ENCODE results near the gene RPS19.
"Not testable (repeated sequence)": the region's sequence is repeated elsewhere in the genome, so short reads cannot be mapped to it uniquely, and the experiment has no call there.

RPS19 gene

DNA sequence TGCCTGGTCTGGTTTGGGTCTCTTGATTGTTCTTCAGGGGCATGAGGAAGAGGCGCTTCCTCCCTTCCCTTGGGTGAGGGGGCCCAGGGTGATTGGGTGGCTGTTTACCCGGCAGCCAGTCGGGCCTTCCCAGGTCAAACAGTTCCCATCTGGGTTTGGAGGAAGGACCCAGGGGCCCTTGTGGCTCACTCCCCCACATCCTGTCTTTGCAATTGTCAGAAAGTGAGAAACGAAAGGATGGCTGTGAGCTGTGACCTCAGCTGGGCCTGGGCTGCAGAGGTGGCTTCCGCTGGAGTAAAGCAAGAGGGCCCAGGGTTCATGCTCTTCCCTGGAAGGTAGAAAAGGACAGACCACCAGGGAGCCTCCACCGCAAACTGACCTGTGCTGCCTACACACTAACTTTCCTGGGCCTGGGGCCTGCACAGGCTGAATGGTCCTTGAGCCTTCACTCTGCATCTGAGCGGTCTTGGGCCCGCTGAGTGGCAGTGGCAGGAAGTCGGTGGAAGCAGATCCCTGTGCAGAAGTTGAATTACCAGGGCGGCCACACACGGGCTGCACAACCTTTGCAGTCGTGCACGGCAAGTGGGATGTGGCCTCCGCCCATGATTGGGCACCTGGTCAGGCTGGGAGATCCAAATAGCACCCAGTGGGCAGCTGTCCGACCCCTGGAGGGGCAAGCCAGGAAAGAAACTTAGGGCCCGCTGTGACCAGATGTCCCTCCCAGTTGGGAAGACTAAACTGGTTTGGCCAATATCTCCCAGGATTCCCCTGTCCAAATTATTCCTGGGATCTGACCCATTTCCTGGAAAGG lies 11.7 kb downstream of the RPS19 start:
- H3K27ac ChIP-seq: no peak overlapping the region
- no peak overlapping the region for H3K4me3 ChIP-seq
- TF ChIP-seq, protein P1, sequence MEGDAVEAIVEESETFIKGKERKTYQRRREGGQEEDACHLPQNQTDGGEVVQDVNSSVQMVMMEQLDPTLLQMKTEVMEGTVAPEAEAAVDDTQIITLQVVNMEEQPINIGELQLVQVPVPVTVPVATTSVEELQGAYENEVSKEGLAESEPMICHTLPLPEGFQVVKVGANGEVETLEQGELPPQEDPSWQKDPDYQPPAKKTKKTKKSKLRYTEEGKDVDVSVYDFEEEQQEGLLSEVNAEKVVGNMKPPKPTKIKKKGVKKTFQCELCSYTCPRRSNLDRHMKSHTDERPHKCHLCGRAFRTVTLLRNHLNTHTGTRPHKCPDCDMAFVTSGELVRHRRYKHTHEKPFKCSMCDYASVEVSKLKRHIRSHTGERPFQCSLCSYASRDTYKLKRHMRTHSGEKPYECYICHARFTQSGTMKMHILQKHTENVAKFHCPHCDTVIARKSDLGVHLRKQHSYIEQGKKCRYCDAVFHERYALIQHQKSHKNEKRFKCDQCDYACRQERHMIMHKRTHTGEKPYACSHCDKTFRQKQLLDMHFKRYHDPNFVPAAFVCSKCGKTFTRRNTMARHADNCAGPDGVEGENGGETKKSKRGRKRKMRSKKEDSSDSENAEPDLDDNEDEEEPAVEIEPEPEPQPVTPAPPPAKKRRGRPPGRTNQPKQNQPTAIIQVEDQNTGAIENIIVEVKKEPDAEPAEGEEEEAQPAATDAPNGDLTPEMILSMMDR (IDR thresholded peaks at IDR 0.05): no peak
- no peak for DNase-seq (ENCODE audit: low spot score)

DNA sequence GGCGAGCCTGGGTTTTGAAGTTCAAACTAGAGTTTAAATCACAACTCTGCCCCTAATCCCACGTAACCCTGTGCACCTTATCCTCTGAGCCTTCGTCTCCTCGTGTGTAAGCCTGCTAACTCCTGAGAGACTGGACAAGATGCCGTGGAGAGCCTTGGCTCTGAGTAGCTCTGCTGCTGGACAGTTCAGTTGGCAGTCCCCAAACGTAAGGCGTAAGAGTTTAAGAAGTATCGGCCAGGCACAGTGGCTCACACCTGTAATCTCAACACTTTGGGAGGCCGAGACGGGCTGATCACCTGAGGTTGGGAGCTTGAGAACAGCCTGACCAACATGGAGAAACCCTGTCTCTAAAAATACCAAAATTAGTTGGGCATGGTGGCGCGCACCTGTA lies 12.3 kb downstream of the RPS19 start:
- DNase-seq (ENCODE audit: low spot score): no peak
- TF ChIP-seq, protein P1 (IDR thresholded peaks at IDR 0.05): no peak

DNA sequence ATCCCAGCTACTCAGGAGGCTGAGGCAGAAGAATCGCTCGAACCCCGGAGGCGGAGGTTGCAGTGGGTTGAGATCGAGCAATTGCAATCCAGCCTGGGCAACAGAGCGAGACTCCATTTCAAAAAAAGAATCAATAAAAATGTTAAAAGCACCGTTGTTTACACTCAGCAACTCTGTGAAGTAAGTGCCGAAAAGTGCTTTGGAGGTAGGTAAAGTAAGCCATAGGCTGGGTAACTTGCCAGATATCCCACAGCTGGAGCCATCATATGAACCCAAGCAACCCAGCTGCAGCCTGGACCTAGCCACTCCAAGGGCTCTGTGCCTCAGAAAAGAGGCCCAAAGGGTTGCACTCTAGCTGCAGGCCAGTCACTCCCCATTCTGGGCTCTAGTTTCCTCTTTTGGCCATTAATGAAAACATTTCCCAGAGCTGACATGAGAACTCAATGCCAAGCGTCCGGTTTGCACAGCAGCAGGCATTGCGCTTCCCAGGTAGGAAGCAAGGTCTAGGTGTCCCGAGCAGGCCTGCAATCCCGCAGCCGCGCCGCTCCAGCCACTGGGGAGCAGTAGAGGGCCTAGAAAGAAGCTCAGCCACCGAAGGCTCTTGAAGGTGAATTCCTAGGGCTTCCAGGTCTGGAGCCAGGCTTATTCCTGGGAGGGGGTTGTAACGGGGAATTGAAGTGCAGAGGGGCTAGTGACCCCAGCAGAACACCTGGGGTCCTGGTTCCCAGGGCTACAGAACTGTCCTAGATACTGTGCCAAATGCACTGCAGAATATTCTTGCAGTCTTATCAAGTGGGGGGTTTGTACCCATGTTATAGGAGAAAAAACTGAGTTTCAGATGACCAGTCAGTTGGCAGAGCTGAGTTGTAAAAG lies 13.0 kb downstream of the RPS19 start:
- H3K27ac ChIP-seq: no peak overlapping the region
- TF ChIP-seq, protein P1 (IDR thresholded peaks at IDR 0.05): peak; percentile 25
- no peak overlapping the region for H3K4me3 ChIP-seq
- no peak for DNase-seq (ENCODE audit: low spot score)

More for the DNA sequence above, 12.3 kb downstream of the RPS19 start:
- Histone ChIP-seq H3K4me3 (no peak overlapping the region), H3K27ac (no peak overlapping the region)

DNA sequence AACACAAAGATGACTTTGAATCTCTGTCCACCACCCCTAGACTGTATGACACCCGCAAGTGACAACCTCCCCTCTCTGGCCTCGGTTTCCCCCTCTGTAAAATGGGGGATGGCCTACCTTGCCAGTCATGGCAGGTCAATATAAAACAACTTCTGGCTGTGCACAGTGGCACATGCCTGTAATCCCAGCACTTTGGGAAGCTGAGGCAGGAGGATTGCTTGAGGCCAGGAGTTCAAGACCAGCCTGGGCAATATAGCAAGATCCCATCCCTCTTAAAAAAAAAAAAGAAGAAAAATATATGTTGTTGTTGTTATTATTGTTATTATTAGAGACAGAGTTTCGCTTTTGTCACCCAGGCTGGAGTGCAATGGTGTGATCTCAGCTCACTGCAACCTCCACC lies 15.9 kb downstream of the RPS19 start:
- DNase-seq (ENCODE audit: low spot score); H3K27ac ChIP-seq; H3K4me3 ChIP-seq: not testable (repeated sequence)

DNA sequence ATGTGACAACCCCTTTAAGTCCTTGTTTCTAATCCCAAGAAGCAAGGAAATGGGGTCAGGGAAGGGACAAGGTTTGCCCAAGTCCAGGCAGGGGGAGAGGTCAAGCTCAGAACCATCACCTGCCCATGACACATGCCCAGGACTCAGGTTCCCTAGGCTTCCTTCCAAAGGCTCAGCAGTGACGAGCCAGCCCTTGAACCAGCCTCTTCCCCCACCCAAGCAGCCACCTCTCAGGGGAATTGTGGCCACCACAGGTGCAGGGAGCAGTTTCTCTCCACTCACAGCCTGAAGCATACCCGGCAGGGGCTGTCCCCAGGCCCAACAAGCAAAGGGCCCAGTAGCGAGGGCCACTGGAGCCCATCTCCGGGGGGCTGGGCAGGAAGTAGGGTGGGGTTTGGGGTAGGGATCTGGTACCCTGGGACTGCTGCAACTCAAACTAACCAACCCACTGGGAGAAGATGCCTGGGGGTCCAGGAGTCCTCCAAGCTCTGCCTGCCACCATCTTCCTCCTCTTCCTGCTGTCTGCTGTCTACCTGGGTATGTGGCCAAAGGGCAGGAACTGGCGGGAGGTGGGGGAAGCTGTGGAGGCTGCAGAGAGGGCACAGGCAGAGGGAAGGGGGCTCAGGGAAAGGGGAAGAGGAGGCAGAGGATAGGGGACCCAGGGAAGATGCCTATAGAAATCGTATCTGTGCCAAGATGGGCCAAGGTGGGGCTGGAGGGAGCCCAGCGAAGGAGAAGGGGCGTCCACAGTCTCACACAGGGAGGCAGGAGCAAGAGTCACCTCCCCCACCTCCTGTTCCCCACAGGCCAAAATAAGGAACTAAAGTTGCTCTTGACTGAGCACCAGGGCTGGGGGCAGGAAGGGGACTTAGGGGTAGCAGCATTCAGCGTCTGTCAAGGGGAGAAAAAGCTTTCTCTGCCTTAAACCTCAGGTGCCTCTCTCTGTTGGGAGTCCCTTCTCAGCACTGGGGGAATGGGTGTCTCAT lies 17.1 kb downstream of the RPS19 start, which contains the start of gene CD79A:
Gene CD79A, plus strand, starts transcription at position 433 of the 986 bp plus-strand sequence. Its CDS starts 26 bp downstream, at position 459.
- no peak for DNase-seq (ENCODE audit: low spot score)
- no peak within 1 kb of the TSS for H3K27ac ChIP-seq
- TF ChIP-seq, protein P1 (IDR thresholded peaks at IDR 0.05): no peak
- no peak within 1 kb of the TSS for H3K4me3 ChIP-seq

DNA sequence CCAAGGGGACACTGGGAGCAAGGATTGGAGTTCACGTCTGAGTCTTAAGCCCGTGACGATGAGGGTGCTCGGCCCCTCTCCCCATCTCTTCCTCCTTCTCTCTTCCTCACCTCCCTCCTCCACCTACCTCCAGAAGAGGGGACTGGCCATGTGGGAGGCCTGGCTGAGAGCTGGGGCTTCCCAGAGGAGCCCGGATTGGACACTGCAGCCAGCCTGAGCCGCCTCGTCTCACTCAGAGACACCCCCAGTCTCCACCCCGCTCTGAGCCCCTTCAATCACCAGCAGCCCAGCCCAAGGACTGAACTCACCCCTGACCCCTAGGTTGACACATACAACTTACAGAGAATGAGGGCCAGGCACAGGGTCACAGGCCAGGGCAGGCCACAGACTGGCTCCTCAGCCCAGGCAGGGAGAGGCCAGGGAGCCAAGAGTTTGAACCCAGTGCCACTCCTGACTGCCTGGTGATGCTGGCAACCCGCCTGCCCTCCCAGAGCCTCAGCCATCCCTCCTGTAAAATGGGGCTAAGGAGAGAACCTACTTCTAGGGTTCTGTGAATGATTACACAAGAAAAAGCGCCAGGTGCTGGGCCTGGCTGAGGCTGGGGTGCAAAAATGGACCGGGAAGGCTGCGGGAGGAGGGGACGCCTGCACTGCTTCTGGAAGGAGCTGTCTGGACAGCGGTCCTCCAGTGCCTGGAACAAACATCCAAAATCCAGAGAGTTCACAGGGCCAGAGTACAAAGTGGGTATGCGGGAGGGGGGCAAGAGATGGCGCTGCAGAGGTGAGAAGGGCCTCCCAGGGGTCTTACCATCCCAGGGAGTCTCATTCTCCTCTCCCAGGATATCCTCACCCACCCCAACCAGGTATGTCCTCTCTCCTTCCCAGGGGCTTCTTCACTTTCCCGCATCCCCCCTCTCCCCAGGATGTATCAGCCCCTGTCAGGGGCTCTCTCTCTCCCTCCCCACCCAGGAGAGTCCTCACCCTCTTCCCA lies 18.2 kb downstream of the RPS19 start:
- no peak overlapping the region for H3K4me3 ChIP-seq
- TF ChIP-seq, protein P1 (IDR thresholded peaks at IDR 0.05): no peak
- DNase-seq (ENCODE audit: low spot score): no peak
- no peak overlapping the region for H3K27ac ChIP-seq
